ENCODE results near the gene TFEB.

TFEB gene

GRCh38 chr6:41648070-41648585 lies 87.3 kb downstream of the TFEB start:
- DNase-seq: no peak

GRCh38 chr6:41647061-41647511 lies 88.3 kb downstream of the TFEB start:
- no peak for DNase-seq

- DNase-seq: no peak
Measured at GRCh38 chr6:41646026-41646795, 89.2 kb downstream of the TFEB start.

- no peak for DNase-seq
Measured at GRCh38 chr6:41645007-41645618, 90.3 kb downstream of the TFEB start.

GRCh38 chr6:41644297-41644879 lies 91.0 kb downstream of the TFEB start:
- DNase-seq: no peak

GRCh38 chr6:41643899-41644269 lies 91.5 kb downstream of the TFEB start:
- DNase-seq: no peak

- no peak for DNase-seq
Measured at GRCh38 chr6:41642960-41643898, 92.2 kb downstream of the TFEB start.

GRCh38 chr6:41642090-41642959 lies 93.1 kb downstream of the TFEB start:
- no peak for DNase-seq

GRCh38 chr6:41641352-41641925 lies 94.0 kb downstream of the TFEB start:
- no peak for DNase-seq

- DNase-seq: no peak
Measured at GRCh38 chr6:41640426-41640825, 95.0 kb downstream of the TFEB start.

- DNase-seq: no peak
Measured at GRCh38 chr6:41639809-41640371, 95.5 kb downstream of the TFEB start.

- no peak for DNase-seq
Measured at GRCh38 chr6:41638935-41639808, 96.2 kb downstream of the TFEB start.

GRCh38 chr6:41638002-41638934 lies 97.1 kb downstream of the TFEB start, which contains the start of gene MDFI:
MDFI (plus strand) TSS chr6:41638468; CDS start chr6:41638750, 282 bp downstream.
- DNase-seq: no peak

GRCh38 chr6:41637194-41638001 lies 98.0 kb downstream of the TFEB start:
- DNase-seq: no peak

GRCh38 chr6:41636833-41637193 lies 98.6 kb downstream of the TFEB start:
- DNase-seq: no peak

- DNase-seq: no peak
Measured at GRCh38 chr6:41635365-41635764, 100.0 kb downstream of the TFEB start.

GRCh38 chr6:41634657-41635056 lies 100.8 kb downstream of the TFEB start:
- DNase-seq: no peak

All from NCI-H1092 treated with DMSO at 0.1 percent for 48 hours (cell line).